ENCODE results near the gene MOV10L1.

GRCh38 chr22:50060441-50061140, 29.2 kb upstream of the MOV10L1 start:
- TF ChIP-seq EZH2phosphoT487 (IDR thresholded peaks at IDR 0.05; ENCODE audit: borderline replicate concordance, low read depth, low read length) = no peak
- TF ChIP-seq, protein P1, sequence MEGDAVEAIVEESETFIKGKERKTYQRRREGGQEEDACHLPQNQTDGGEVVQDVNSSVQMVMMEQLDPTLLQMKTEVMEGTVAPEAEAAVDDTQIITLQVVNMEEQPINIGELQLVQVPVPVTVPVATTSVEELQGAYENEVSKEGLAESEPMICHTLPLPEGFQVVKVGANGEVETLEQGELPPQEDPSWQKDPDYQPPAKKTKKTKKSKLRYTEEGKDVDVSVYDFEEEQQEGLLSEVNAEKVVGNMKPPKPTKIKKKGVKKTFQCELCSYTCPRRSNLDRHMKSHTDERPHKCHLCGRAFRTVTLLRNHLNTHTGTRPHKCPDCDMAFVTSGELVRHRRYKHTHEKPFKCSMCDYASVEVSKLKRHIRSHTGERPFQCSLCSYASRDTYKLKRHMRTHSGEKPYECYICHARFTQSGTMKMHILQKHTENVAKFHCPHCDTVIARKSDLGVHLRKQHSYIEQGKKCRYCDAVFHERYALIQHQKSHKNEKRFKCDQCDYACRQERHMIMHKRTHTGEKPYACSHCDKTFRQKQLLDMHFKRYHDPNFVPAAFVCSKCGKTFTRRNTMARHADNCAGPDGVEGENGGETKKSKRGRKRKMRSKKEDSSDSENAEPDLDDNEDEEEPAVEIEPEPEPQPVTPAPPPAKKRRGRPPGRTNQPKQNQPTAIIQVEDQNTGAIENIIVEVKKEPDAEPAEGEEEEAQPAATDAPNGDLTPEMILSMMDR (conservative IDR thresholded peaks at IDR 0.05; ENCODE audit: low read length) = no peak; the same call in 1 of the 2 replicates
